ENCODE results near the gene LDLRAD4.
"Not testable (repeated sequence)": the region's sequence is repeated elsewhere in the genome, so short reads cannot be mapped to it uniquely, and the experiment has no call there.

LDLRAD4 gene

DNA sequence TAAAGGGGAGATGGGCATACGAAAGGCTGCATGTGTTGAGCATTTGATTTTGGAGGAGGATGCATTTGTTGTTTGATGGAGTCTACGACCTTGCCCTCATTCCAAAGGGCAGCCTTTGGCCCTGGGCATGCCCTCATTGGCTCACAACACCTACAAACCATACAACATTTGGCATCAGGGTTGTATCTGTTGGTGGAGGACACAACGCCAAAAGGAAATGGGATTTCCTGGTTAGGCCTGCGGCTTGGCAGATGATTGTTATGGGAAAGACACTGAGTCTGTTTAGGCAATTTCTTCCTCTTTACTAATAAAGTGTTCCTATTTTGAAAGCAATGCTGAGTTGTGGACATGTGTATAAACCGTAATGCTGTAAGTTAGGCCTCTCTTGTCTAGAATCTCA, 246.9 kb downstream of the LDLRAD4 start:
- H3K4me1 ChIP-seq (ENCODE audit: control insufficient read depth, insufficient read depth, low read length) = peaks cover 9% of the 10 kb centered on the region; the same call in 1 of the 2 replicates
- no peak overlapping the region for H3K9ac ChIP-seq (ENCODE audit: low read length)
- H3K9me3 ChIP-seq (ENCODE audit: control insufficient read depth, insufficient read depth, low read depth, low read length) = no peaks in the 10 kb centered on the region; the same call in 1 of the 2 replicates
- no peak overlapping the region for H3K27ac ChIP-seq (ENCODE audit: low read depth, low read length)
- no peaks in the 10 kb centered on the region for H3K27me3 ChIP-seq (ENCODE audit: control insufficient read depth, insufficient read depth, low read length)
- H3K4me3 ChIP-seq (ENCODE audit: low read depth, low read length) = no peak overlapping the region
- H3K36me3 ChIP-seq (ENCODE audit: control insufficient read depth, insufficient read depth, low read length) = no peaks in the 10 kb centered on the region

DNA sequence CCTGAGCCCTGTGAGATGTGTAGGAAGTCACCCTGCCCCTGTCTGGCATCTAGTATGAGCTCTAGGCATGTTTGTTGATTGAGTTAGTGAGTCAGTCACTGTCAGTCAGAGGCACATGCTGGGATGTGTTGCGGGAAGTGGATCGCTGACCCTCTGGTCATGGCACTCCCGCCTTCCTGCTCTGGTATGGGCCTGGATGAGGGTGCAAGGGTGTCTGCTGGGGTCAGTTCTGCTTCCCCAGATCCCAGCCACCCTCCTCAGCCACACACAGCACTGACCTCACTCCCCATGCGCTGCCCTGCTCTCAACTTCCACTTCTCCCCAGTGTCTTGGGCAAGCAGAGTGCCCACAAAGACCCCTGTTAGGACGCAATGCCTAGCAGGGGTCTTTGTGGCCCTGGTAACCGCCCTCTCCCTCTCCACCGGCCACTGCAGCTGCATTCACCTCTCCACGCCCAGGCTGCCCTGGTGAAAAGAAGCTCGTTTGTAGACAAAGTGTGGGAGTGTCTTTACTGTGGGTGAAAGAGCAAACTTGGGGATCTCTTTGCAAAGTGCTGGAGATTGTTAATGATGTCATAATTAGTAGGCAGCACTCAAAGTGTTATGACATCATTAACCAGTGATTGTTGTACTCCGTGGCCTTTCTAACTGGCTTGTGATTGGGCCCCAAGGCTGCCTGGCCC, 252.1 kb downstream of the LDLRAD4 start:
- no peaks in the 10 kb centered on the region; the same call in 1 of the 2 replicates for H3K9me3 ChIP-seq (ENCODE audit: control insufficient read depth, insufficient read depth, low read depth, low read length)
- no peaks in the 10 kb centered on the region for H3K27me3 ChIP-seq (ENCODE audit: control insufficient read depth, insufficient read depth, low read length)
- H3K9ac ChIP-seq (ENCODE audit: low read length) = peak overlapping the region; percentile 17
- peaks cover 11% of the 10 kb centered on the region for H3K4me1 ChIP-seq (ENCODE audit: control insufficient read depth, insufficient read depth, low read length)
- no peaks in the 10 kb centered on the region for H3K36me3 ChIP-seq (ENCODE audit: control insufficient read depth, insufficient read depth, low read length)
- no peak overlapping the region for H3K4me3 ChIP-seq (ENCODE audit: low read depth, low read length)
- no peak overlapping the region for H3K27ac ChIP-seq (ENCODE audit: low read depth, low read length)

DNA sequence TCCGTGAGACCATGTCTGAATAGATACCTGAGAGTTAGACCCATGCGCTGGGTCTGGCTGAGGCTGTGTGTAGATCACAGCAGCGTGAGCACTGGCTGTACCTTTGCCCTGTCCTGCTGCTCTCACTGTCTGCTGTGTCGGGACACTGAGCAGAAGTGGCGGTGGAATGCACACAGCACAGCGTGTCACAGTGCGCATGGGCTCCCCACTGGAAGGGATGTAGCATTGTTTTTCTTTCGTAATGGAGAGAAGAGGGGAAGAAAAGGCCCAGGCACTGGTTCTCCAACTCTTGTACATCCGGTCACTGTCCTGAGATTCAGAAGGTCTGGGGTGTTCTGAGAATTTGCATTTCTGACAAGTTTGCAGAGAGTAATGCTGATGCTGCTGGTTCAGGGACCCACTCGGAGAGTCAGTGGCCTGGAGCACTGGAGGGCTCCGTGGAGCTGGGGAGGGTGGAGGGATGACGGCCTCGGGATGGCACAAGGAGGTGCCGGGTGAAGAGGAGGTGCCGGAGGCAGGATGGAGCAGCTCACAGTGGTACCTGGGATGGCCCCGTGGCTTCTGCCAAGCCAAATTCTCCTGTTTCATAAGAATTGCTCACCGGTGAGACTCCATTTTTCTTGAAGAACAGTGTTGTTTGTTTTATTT, 252.8 kb downstream of the LDLRAD4 start:
- H3K27me3 ChIP-seq (ENCODE audit: control insufficient read depth, insufficient read depth, low read length) = no peaks in the 10 kb centered on the region
- peaks cover 11% of the 10 kb centered on the region for H3K4me1 ChIP-seq (ENCODE audit: control insufficient read depth, insufficient read depth, low read length)
- no peak overlapping the region for H3K4me3 ChIP-seq (ENCODE audit: low read depth, low read length)
- H3K36me3 ChIP-seq (ENCODE audit: control insufficient read depth, insufficient read depth, low read length) = no peaks in the 10 kb centered on the region
- no peaks in the 10 kb centered on the region; the same call in 1 of the 2 replicates for H3K9me3 ChIP-seq (ENCODE audit: control insufficient read depth, insufficient read depth, low read depth, low read length)
- no peak overlapping the region for H3K9ac ChIP-seq (ENCODE audit: low read length)
- H3K27ac ChIP-seq (ENCODE audit: low read depth, low read length) = no peak overlapping the region

DNA sequence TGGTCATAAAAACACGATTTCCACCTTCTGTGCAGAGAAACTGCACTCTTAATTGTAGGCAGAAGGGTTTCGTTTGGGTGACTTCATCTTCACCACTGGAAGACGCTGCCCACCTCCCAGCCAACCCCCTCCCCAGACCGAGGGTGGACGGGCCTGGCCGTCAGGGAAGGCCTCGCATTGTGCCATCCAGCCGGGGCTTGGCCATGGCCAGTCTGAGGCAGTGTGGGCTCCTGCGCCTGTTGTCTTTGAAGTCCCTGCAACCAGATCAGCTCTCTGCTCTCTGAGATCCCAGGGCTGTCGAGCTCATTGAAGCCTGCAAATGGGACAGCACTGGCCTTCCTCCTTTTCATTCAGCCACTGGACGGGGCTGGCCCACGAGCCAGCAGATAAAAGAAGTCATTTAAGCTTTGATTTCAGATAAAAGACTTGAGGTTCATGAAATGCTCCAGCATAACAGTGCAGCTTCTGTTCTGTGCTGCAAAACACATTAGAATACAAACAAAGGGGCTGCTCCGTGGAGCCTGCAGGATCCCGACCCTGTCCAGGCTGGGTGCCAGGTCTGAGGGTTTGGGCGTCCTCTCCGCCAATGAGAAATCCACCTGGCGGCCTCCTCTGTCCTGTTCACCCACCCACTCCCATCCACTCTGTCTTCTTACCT, 253.5 kb downstream of the LDLRAD4 start:
- H3K9me3 ChIP-seq (ENCODE audit: control insufficient read depth, insufficient read depth, low read depth, low read length) = no peaks in the 10 kb centered on the region; the same call in 1 of the 2 replicates
- H3K9ac ChIP-seq (ENCODE audit: low read length) = no peak overlapping the region
- no peak overlapping the region for H3K27ac ChIP-seq (ENCODE audit: low read depth, low read length)
- H3K4me1 ChIP-seq (ENCODE audit: control insufficient read depth, insufficient read depth, low read length) = peaks cover 11% of the 10 kb centered on the region
- H3K36me3 ChIP-seq (ENCODE audit: control insufficient read depth, insufficient read depth, low read length) = no peaks in the 10 kb centered on the region
- no peaks in the 10 kb centered on the region for H3K27me3 ChIP-seq (ENCODE audit: control insufficient read depth, insufficient read depth, low read length)
- H3K4me3 ChIP-seq (ENCODE audit: low read depth, low read length) = no peak overlapping the region

DNA sequence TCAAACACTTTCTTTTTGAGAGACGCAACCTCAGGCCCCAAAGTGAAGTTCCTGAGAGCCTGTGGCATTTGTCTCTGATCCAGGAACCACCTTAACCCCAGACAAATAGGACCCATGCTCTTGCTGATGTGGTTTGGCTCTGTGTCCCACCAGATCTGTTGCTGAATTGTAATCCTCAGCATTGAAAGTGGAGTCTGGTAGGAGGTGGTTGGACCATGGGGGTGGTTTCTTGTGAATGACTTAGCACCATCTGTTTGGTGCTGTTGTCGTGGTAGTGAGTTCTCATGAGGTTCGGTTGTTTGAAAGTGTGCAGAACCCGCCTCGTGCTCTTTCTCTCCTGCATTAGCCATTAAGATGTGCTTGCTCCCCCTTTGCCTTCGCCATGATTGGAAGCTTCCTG, 255.2 kb downstream of the LDLRAD4 start:
- Histone ChIP-seq H3K27ac (ENCODE audit: low read depth, low read length) (no peak overlapping the region), H3K4me1 (ENCODE audit: control insufficient read depth, insufficient read depth, low read length) (peaks cover 11% of the 10 kb centered on the region), H3K4me3 (ENCODE audit: low read depth, low read length) (no peak overlapping the region), H3K36me3 (ENCODE audit: control insufficient read depth, insufficient read depth, low read length) (no peaks in the 10 kb centered on the region), H3K9me3 (ENCODE audit: control insufficient read depth, insufficient read depth, low read depth, low read length) (no peaks in the 10 kb centered on the region), H3K27me3 (ENCODE audit: control insufficient read depth, insufficient read depth, low read length) (no peaks in the 10 kb centered on the region), H3K9ac (ENCODE audit: low read length) (no peak overlapping the region)

DNA sequence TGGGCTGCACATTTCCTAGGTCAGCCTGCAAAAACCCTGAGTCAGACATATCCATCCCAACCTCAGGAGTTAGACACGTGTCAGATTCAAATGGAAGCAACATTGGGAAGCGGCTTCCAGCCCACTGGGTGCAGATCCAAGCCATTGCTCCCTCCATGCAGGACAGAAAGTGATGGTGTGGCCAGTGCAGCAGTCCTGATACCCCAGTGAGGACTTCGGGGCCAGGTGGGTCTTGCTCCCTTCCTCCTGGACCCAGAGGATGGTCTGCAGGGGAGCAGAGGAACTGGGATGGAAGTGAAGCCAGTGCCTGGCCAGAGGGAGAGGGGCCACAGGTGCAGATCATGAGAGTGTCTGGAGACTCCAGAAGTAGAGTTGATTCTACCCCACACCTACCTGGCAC, 255.8 kb downstream of the LDLRAD4 start:
- no peaks in the 10 kb centered on the region for H3K36me3 ChIP-seq (ENCODE audit: control insufficient read depth, insufficient read depth, low read length)
- no peak overlapping the region for H3K4me3 ChIP-seq (ENCODE audit: low read depth, low read length)
- H3K9ac ChIP-seq (ENCODE audit: low read length) = no peak overlapping the region
- H3K9me3 ChIP-seq (ENCODE audit: control insufficient read depth, insufficient read depth, low read depth, low read length) = no peaks in the 10 kb centered on the region
- no peak overlapping the region for H3K27ac ChIP-seq (ENCODE audit: low read depth, low read length)
- H3K4me1 ChIP-seq (ENCODE audit: control insufficient read depth, insufficient read depth, low read length) = peaks cover 11% of the 10 kb centered on the region
- H3K27me3 ChIP-seq (ENCODE audit: control insufficient read depth, insufficient read depth, low read length) = no peaks in the 10 kb centered on the region

DNA sequence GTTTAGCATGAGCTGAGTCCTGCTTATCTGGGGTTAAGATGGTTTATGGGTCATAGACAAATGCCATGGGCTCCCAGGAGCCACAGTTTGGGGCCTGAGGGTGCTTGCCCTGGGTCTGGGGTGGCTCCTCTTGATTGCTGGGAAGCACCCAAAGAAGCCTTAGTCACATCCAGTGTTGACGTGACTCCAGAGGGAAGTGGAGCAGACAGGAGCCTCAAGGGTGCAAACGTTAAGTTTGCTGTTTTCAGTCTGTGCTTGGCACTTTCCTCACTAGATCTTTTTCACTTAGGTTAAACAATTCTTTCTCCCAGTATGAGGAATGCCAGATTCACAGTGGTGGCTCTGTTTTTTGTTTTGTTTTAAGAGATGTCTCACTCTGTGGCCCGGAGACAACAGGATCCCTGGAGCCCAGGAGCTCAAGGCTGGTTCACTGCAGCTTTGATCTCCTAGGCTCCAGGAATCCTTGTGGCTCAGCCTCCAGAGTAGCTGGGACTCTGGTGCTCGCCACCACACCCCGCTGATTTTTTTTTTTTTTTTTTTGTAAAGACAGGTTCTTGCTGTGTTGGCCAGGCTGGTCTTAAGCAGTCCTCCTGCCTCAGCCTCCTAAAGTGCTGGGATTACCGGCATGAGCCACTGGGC, 256.5 kb downstream of the LDLRAD4 start:
- Histone ChIP-seq H3K4me3 (ENCODE audit: low read depth, low read length) (no peak overlapping the region), H3K27ac (ENCODE audit: low read depth, low read length) (no peak overlapping the region), H3K36me3 (ENCODE audit: control insufficient read depth, insufficient read depth, low read length) (no peaks in the 10 kb centered on the region), H3K27me3 (ENCODE audit: control insufficient read depth, insufficient read depth, low read length) (no peaks in the 10 kb centered on the region), H3K4me1 (ENCODE audit: control insufficient read depth, insufficient read depth, low read length) (peaks cover 11% of the 10 kb centered on the region), H3K9ac (ENCODE audit: low read length) (no peak overlapping the region), H3K9me3 (ENCODE audit: control insufficient read depth, insufficient read depth, low read depth, low read length) (peaks cover 3% of the 10 kb centered on the region; the same call in 1 of the 2 replicates)

DNA sequence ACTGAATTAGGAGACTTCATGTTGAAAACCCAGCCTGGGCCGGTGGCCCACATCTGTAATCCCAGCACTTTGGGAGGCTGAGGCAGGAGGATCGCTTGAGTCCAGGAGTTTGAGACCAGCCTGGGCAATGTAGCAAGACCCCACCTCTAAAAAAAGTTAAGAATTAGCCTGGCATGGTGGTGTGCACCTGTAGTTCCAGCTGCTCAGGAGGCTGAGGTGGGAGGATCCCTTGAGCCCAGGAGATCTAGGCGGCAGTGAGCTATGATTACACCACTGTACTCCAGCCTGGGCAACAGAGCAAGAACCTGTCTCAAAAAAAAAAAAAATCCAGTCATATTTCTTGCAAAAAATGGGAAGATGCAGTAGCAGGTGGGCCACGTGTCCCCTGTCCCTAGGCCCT, 257.8 kb downstream of the LDLRAD4 start:
- H3K4me1 ChIP-seq (ENCODE audit: control insufficient read depth, insufficient read depth, low read length); H3K27ac ChIP-seq (ENCODE audit: low read depth, low read length); H3K4me3 ChIP-seq (ENCODE audit: low read depth, low read length); H3K9ac ChIP-seq (ENCODE audit: low read length); H3K36me3 ChIP-seq (ENCODE audit: control insufficient read depth, insufficient read depth, low read length); H3K9me3 ChIP-seq (ENCODE audit: control insufficient read depth, insufficient read depth, low read depth, low read length); H3K27me3 ChIP-seq (ENCODE audit: control insufficient read depth, insufficient read depth, low read length): not testable (repeated sequence)

DNA sequence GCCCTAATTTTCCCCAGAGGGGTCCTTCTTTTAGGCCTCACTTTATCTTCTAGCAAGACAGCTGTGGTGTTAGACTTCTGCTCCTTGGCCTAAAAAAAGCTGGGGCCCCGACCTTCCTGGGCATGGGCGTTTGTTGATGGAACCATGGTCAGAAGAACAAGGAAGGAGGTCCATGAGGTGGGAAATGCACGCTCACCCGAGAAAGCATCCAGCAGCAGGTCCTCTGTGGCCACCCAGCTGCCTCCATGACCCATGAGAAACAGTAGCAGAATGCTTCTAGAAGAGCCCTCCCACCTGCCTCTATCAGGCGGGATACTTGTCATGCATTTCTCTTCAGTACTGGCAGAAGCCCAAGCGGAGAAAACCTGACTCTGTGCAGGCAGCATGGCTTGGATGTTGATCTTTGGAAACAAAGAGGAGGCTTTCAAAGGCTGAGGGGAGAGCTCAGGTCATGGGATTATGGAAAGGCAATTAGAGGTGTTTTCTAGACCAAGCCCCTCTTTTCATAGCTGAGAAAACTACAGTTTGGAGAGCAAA, 258.7 kb downstream of the LDLRAD4 start:
- Histone ChIP-seq H3K4me1 (ENCODE audit: control insufficient read depth, insufficient read depth, low read length) (peaks cover 4% of the 10 kb centered on the region), H3K27ac (ENCODE audit: low read depth, low read length) (no peak overlapping the region), H3K4me3 (ENCODE audit: low read depth, low read length) (no peak overlapping the region), H3K9ac (ENCODE audit: low read length) (no peak overlapping the region), H3K27me3 (ENCODE audit: control insufficient read depth, insufficient read depth, low read length) (no peaks in the 10 kb centered on the region), H3K9me3 (ENCODE audit: control insufficient read depth, insufficient read depth, low read depth, low read length) (peaks cover 7% of the 10 kb centered on the region; the same call in 1 of the 2 replicates), H3K36me3 (ENCODE audit: control insufficient read depth, insufficient read depth, low read length) (no peaks in the 10 kb centered on the region)

DNA sequence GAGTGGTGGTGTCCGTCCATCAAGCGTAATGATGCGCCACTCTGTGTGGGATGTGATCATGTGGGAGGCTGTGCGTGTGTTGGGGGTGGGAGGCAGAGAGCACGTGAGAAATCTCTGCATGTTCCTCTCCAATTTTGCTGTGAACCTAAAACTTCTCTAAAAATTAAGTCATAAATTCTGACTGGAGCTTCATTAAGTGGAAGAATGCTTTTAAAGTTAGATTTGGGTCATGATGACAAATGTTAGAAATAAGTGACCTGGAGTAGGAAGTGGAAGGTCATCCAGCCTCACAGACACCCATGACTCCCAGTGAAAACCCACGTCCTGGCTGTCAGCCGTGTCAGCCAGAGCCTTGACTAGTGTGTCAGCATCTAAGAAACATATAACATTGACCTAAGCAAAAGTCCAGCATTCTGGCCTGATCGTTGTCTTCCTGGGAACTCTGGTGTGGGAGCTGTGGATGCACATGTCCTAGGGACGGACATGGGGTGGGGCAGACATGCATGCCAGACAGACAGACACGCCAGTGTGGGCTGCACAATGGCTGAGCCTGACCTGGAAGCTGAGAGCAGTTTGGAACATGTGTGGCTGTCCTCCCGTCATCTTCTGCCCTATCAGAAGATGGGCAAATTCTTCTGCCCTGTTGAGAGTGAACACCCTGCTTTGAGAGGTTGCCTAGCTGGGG, 262.2 kb downstream of the LDLRAD4 start:
- Histone ChIP-seq H3K4me3 (ENCODE audit: low read depth, low read length) (no peak overlapping the region), H3K9ac (ENCODE audit: low read length) (no peak overlapping the region), H3K4me1 (ENCODE audit: control insufficient read depth, insufficient read depth, low read length) (no peaks in the 10 kb centered on the region), H3K9me3 (ENCODE audit: control insufficient read depth, insufficient read depth, low read depth, low read length) (peaks cover 7% of the 10 kb centered on the region; the same call in 1 of the 2 replicates), H3K27ac (ENCODE audit: low read depth, low read length) (no peak overlapping the region), H3K27me3 (ENCODE audit: control insufficient read depth, insufficient read depth, low read length) (no peaks in the 10 kb centered on the region), H3K36me3 (ENCODE audit: control insufficient read depth, insufficient read depth, low read length) (no peaks in the 10 kb centered on the region)

All from HUES6 (cell line).